ENCODE data around the gene ADAMTSL1.

- TF ChIP-seq CTCF (IDR thresholded peaks at IDR 0.05) (no peak), HOXB13 (CRISPR knock-in tag; IDR thresholded peaks at IDR 0.05; ENCODE audit: low read depth) (no peak)
Measured at GRCh38 chr9:18741359-18741758, 267.4 kb downstream of the ADAMTSL1 start.
